Glutamatergic neuron (in vitro differentiated cells): Measurements from ENCODE around the gene SLC6A15. TPM values are rescaled to one million over a fixed set of nuclear protein-coding genes. Genes with fewer than 3 reads are reported as not detected.

ENCODE experiments used
- DNase-seq: peaks from one replicate; pipeline ENCODE4 v3.0.0; 2022
- H3K27ac Mint-ChIP-seq: one replicate; pipeline ENCODE4 v1.8.0; 2020; ENCODE audit warnings: mild to moderate bottlenecking, mixed read lengths, inconsistent platforms; ENCODE audit not compliant: unreplicated experiment
- H3K27me3 Mint-ChIP-seq: one replicate; pipeline ENCODE4 v1.8.0; 2020; ENCODE audit warnings: mild to moderate bottlenecking, moderate library complexity, mixed read lengths, inconsistent platforms; ENCODE audit not compliant: unreplicated experiment
- H3K36me3 Mint-ChIP-seq: one replicate; pipeline ENCODE4 v1.8.0; 2020; ENCODE audit warnings: mild to moderate bottlenecking, mixed read lengths, inconsistent platforms; ENCODE audit not compliant: unreplicated experiment
- H3K4me1 Mint-ChIP-seq: one replicate; pipeline ENCODE4 v1.8.0; 2020; ENCODE audit warnings: mild to moderate bottlenecking, low read depth, mixed read lengths, inconsistent platforms; ENCODE audit not compliant: unreplicated experiment
- H3K4me3 Mint-ChIP-seq: one replicate; pipeline ENCODE4 v1.8.0; 2020; ENCODE audit warnings: mild to moderate bottlenecking, mixed read lengths, inconsistent platforms; ENCODE audit not compliant: unreplicated experiment
- H3K9me3 Mint-ChIP-seq: one replicate; pipeline ENCODE4 v1.8.0; 2020; ENCODE audit warnings: mild to moderate bottlenecking, moderate library complexity, mixed read lengths, inconsistent platforms; ENCODE audit not compliant: unreplicated experiment
- CTCF ChIP-seq: fragments of 200-600 bp; sonication (generic); IDR thresholded peaks from one replicate; pipeline ENCODE4 v1.5.0; 2021; ENCODE audit not compliant: partially characterized antibody, unreplicated experiment
- total RNA-seq: library from RNA; stranded (reverse); fragmentation: NEBNext Ultra II Directional; extraction: Animal tissue kit (Norgen Biotek cat#: 25700); gene quantifications from one replicate; pipeline ENCODE4 v1.2.1, GENCODE V29; 2021; ENCODE audit not compliant: unreplicated experiment

The SLC6A15 gene
- total RNA-seq, 1 donor from 2014 or later, result 123 TPM

GRCh38 chr12:84950971-84951546, 38.5 kb upstream of the SLC6A15 start:
- TF ChIP-seq CTCF, result no peak
- DNase-seq, result no peak
- no peak overlapping the region for H3K4me3 Mint-ChIP-seq
- no peak overlapping the region for H3K27ac Mint-ChIP-seq
- no peaks in the 10 kb centered on the region for H3K4me1 Mint-ChIP-seq
- no peaks in the 10 kb centered on the region for H3K9me3 Mint-ChIP-seq
- no peaks in the 10 kb centered on the region for H3K27me3 Mint-ChIP-seq
- no peaks in the 10 kb centered on the region for H3K36me3 Mint-ChIP-seq

GRCh38 chr12:84946753-84947152, 34.2 kb upstream of the SLC6A15 start:
- no peak for TF ChIP-seq CTCF
- Mint-ChIP-seq H3K4me1 (no peaks in the 10 kb centered on the region), H3K9me3 (no peaks in the 10 kb centered on the region), H3K27ac (no peak overlapping the region), H3K36me3 (no peaks in the 10 kb centered on the region), H3K27me3 (no peaks in the 10 kb centered on the region), H3K4me3 (no peak overlapping the region)
- no peak for DNase-seq

- no peaks in the 10 kb centered on the region for H3K9me3 Mint-ChIP-seq
- TF ChIP-seq CTCF, result no peak
- H3K36me3 Mint-ChIP-seq, result peaks cover 9% of the 10 kb centered on the region
- no peak overlapping the region for H3K27ac Mint-ChIP-seq
- H3K4me1 Mint-ChIP-seq, result no peaks in the 10 kb centered on the region
- no peak for DNase-seq
- no peak overlapping the region for H3K4me3 Mint-ChIP-seq
- H3K27me3 Mint-ChIP-seq, result peaks cover 3% of the 10 kb centered on the region
Measured at GRCh38 chr12:84937415-84937814, 24.8 kb upstream of the SLC6A15 start.

- peaks cover 7% of the 10 kb centered on the region for H3K36me3 Mint-ChIP-seq
- no peak for TF ChIP-seq CTCF
- H3K4me1 Mint-ChIP-seq, result peaks cover 3% of the 10 kb centered on the region
- no peaks in the 10 kb centered on the region for H3K9me3 Mint-ChIP-seq
- H3K27me3 Mint-ChIP-seq, result no peaks in the 10 kb centered on the region
- no peak overlapping the region for H3K4me3 Mint-ChIP-seq
- H3K27ac Mint-ChIP-seq, result no peak overlapping the region
- DNase-seq, result no peak
Measured at GRCh38 chr12:84929501-84929900, 16.9 kb upstream of the SLC6A15 start.

- no peak for DNase-seq
- H3K9me3 Mint-ChIP-seq, result no peaks in the 10 kb centered on the region
- H3K27me3 Mint-ChIP-seq, result no peaks in the 10 kb centered on the region
- no peak for TF ChIP-seq CTCF
- H3K4me3 Mint-ChIP-seq, result no peak overlapping the region
- peaks cover 3% of the 10 kb centered on the region for H3K4me1 Mint-ChIP-seq
- no peaks in the 10 kb centered on the region for H3K36me3 Mint-ChIP-seq
- H3K27ac Mint-ChIP-seq, result no peak overlapping the region
Measured at GRCh38 chr12:84924981-84925380, 12.4 kb upstream of the SLC6A15 start.
